Suprapubic skin (tissue), 4 donors: ENCODE data around the gene ARHGEF25. TPM values are rescaled to one million over a fixed set of nuclear protein-coding genes. Genes with fewer than 3 reads are reported as not detected.
A peak's percentile ranks its signal among the peaks of the same experiment; 100 is the strongest.

Experiments
- DNase-seq, 2 donors: peaks; one replicate each; pipeline ENCODE4 v3.0.0-alpha.2; 2019; ENCODE audit warnings: low spot score in 2 of 2
- H3K27ac ChIP-seq: fragments of 200-600 bp; sonication (generic); one replicate; pipeline ENCODE4 v1.5.1; 2019
- H3K27me3 ChIP-seq: fragments of 200-600 bp; sonication (generic); one replicate; pipeline ENCODE4 v1.5.1; 2019
- H3K36me3 ChIP-seq: fragments of 200-600 bp; sonication (generic); one replicate; pipeline ENCODE4 v1.5.1; 2019
- H3K4me1 ChIP-seq: fragments of 200-600 bp; sonication (generic); one replicate; pipeline ENCODE4 v1.5.1; 2019
- H3K4me3 ChIP-seq: fragments of 200-600 bp; sonication (generic); one replicate; pipeline ENCODE4 v1.5.1; 2019; ENCODE audit warnings: mild to moderate bottlenecking
- H3K9me3 ChIP-seq: fragments of 200-600 bp; sonication (generic); one replicate; pipeline ENCODE4 v1.5.1; 2019
- EP300 ChIP-seq: sonication (generic); formaldehyde crosslinking; IDR thresholded peaks from one replicate; pipeline ENCODE4 v1.6.1; 2017; ENCODE audit warnings: antibody characterized with exemption
- POLR2A ChIP-seq, 2 donors: fragments of 450-650 bp; IDR thresholded peaks; one replicate each; pipeline ENCODE4 v1.6.1; 2017; ENCODE audit warnings: antibody characterized with exemption in 2 of 2, mild to moderate bottlenecking in 2 of 2, moderate library complexity in 2 of 2
- POLR2AphosphoS5 ChIP-seq, 3 donors: sonication (generic); formaldehyde crosslinking; IDR thresholded peaks; one replicate each; pipeline ENCODE4 v1.6.1; 2017; ENCODE audit warnings: antibody characterized with exemption in 3 of 3
- WGBS: methylation state at CpG from one replicate; pipeline ENCODE4 v1.1.5; 2018; 5-methylcytosine and 5-hydroxymethylcytosine counted together
- total RNA-seq, 4 donors: library from RNA; depleted of rRNA; stranded (reverse); fragments of >200 nt; gene quantifications; one replicate each; pipeline ENCODE4 v1.1.0, GENCODE V29; 2016
- TF ChIP-seq, protein P1 (sequence below), 2 donors: fragments of 200-600 bp in 1 of 2; fragments of 450-650 bp in 1 of 2; sonication (generic) in 1 of 2; IDR thresholded peaks; one replicate each; pipeline ENCODE4 v1.5.1; 2016 to 2019; ENCODE audit warnings: antibody characterized with exemption in 2 of 2, mild to moderate bottlenecking in 1 of 2, moderate library complexity in 1 of 2

ARHGEF25 gene
- total RNA-seq, 4 donors from 2014 or later: 4.0 to 13.3 (median 7.9) TPM

GRCh38 chr12:57623811-57624390 lies 12.7 kb downstream of the ARHGEF25 start:
- Histone ChIP-seq H3K27ac (no peak overlapping the region), H3K9me3 (no peaks in the 10 kb centered on the region), H3K27me3 (peaks cover 97% of the 10 kb centered on the region), H3K4me3 (no peak overlapping the region), H3K36me3 (no peaks in the 10 kb centered on the region), H3K4me1 (peaks cover 33% of the 10 kb centered on the region)
- WGBS: 66% methylated on average over 5 of the region's 5 CpGs
- no peak for DNase-seq
- TF ChIP-seq, protein P1, sequence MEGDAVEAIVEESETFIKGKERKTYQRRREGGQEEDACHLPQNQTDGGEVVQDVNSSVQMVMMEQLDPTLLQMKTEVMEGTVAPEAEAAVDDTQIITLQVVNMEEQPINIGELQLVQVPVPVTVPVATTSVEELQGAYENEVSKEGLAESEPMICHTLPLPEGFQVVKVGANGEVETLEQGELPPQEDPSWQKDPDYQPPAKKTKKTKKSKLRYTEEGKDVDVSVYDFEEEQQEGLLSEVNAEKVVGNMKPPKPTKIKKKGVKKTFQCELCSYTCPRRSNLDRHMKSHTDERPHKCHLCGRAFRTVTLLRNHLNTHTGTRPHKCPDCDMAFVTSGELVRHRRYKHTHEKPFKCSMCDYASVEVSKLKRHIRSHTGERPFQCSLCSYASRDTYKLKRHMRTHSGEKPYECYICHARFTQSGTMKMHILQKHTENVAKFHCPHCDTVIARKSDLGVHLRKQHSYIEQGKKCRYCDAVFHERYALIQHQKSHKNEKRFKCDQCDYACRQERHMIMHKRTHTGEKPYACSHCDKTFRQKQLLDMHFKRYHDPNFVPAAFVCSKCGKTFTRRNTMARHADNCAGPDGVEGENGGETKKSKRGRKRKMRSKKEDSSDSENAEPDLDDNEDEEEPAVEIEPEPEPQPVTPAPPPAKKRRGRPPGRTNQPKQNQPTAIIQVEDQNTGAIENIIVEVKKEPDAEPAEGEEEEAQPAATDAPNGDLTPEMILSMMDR (IDR thresholded peaks at IDR 0.05): no peak
- no peak for TF ChIP-seq POLR2A (IDR thresholded peaks at IDR 0.05)
- TF ChIP-seq EP300: no peak

DNA sequence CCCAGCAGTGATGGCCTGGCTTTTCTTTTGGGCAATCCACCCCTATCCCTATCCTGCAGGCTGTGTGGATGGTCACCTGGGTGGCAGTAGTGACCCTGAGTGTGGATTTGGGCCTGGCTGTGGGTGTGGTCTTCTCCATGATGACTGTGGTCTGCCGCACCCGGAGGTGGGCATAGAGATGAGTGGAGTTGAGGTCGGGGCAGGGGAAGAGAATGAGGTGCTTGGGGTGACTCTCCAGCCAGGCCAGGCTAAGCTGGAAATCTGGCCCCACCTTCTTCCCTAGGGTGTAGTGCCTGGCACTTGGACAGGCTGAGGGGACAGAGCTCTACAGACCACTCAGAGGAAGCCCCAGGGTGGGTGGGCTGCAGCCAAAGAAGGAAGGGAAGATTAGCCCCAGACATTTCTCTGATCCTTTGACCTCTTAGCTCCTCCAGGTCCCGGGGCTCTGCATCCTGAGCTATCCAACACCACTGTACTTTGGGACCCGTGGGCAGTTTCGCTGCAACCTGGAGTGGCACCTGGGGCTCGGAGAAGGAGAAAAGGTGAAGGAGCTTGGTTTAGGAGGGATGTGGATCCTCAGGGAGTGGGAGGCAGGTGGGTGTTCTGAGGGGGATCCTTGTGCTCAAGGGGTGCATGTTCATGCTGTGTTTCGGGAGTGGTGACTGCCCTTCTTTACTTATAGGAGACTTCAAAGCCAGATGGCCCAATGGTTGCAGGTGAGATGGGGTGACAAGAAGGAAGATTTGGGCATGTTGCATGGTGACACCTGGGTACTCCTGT lies 13.4 kb downstream of the ARHGEF25 start:
- TF ChIP-seq POLR2A (IDR thresholded peaks at IDR 0.05): no peak
- TF ChIP-seq, protein P1 (IDR thresholded peaks at IDR 0.05): no peak
- no peak for TF ChIP-seq EP300
- no peak for TF ChIP-seq POLR2AphosphoS5 (IDR thresholded peaks at IDR 0.05)
- WGBS: 85% methylated on average over 6 of the region's 8 CpGs
- Histone ChIP-seq H3K4me3 (no peak overlapping the region), H3K27me3 (peaks cover 94% of the 10 kb centered on the region), H3K4me1 (peaks cover 28% of the 10 kb centered on the region), H3K9me3 (no peaks in the 10 kb centered on the region), H3K27ac (no peak overlapping the region), H3K36me3 (no peaks in the 10 kb centered on the region)
- peak in 1 of 2 donors; percentile 37 for DNase-seq

DNA sequence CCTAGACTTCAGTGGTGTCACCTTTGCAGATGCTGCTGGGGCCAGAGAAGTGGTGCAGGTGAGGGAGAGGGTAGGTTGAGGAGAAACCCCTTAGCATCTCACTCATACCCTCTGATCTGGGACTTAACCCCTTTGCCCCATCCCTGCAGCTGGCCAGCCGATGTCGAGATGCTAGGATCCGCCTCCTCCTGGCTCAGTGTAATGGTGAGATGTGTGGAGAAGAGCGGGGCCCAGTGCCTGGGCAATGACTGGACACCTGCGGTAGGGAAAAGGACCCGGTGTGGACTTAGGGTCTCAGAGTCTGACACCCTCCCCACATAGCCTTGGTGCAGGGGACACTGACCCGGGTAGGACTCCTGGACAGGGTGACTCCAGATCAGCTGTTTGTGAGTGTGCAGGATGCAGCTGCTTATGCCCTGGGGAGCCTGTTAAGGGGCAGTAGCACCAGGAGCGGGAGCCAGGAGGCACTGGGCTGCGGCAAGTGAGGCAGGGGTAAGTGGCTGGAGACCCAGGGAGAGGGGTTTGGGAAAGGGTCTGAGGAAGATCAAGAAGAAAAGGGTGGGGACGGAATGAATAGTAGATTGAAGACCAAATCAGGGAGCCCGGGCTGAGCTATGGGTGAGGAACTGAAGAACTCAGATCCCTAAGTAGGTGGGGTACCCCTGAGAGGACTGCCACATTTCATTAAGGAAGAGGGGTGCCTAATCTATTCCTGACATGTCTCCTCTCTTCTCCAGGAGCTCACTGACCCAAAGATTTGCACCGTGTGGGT lies 14.2 kb downstream of the ARHGEF25 start:
- peaks cover 93% of the 10 kb centered on the region for H3K27me3 ChIP-seq

DNA sequence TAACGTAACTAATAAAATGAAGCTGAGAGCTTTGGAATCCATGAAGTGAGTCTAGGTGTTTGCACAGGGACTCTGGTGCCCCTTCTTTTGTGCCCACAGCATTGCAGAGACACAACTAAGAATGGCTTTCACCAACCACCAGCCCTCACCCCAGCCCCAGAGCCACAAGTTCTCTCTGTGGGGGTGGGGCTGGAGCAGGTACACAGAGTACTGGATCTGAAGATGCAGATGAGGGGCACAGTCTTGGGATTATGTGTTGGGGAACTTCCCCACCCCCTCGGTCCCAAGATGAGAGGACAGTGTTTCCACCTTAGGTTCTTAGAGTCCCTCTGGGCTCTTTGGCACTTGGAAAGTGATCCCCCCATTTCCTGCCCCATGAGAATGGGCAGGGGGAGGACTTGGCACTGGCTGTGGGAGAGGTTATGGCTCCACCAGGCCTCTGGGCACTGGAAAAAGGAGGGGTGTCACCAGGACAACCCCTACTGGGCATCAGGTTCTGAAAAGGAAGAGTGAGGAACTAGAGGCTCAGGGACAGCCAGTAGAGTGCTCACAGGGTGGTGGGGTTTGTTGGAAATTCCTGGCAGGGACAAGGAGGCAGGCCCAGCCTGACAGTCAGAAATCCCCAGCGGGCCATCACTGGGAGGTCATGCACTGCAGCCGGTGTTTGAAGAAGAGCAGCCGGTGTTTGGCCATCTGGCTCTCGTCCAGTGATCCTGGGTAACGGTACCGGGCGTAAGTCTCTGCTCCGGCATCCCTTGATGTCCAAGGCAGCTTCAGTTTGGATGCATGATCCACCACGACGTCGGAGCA lies 15.1 kb downstream of the ARHGEF25 start:
- Histone ChIP-seq H3K27me3 (peaks cover 91% of the 10 kb centered on the region), H3K9me3 (no peaks in the 10 kb centered on the region), H3K4me3 (no peak overlapping the region), H3K27ac (no peak overlapping the region), H3K4me1 (peaks cover 16% of the 10 kb centered on the region), H3K36me3 (no peaks in the 10 kb centered on the region)
- peak in 1 of 2 donors; percentile 60 for DNase-seq
- 41% methylated on average over 13 of the region's 13 CpGs for WGBS
- TF ChIP-seq, protein P1 (IDR thresholded peaks at IDR 0.05): no peak
- no peak for TF ChIP-seq EP300
- no peak for TF ChIP-seq POLR2A (IDR thresholded peaks at IDR 0.05)
- no peak for TF ChIP-seq POLR2AphosphoS5 (IDR thresholded peaks at IDR 0.05)

More for the DNA sequence above, 14.2 kb downstream of the ARHGEF25 start:
- Histone ChIP-seq H3K9me3 (no peaks in the 10 kb centered on the region), H3K36me3 (no peaks in the 10 kb centered on the region), H3K4me1 (peaks cover 25% of the 10 kb centered on the region), H3K4me3 (no peak overlapping the region), H3K27ac (no peak overlapping the region)
- peak in 1 of 2 donors; percentile 55 for DNase-seq
- TF ChIP-seq POLR2A (IDR thresholded peaks at IDR 0.05) (no peak), EP300 (no peak), POLR2AphosphoS5 (IDR thresholded peaks at IDR 0.05) (no peak)
- TF ChIP-seq, protein P1 (IDR thresholded peaks at IDR 0.05): no peak
- WGBS: 75% methylated on average over 11 of the region's 12 CpGs
